ENCODE data around the gene PSME4.

PSME4 gene

GRCh38 chr2:53848062-53848461 lies 122.7 kb downstream of the PSME4 start:
- TF ChIP-seq SIN3A (IDR thresholded peaks at IDR 0.05; ENCODE audit: borderline replicate concordance, insufficient read depth, low read length) (no peak), FOXP2 (optimal IDR thresholded peaks at IDR 0.05; ENCODE audit: borderline replicate concordance, extremely low read depth, extremely low read length, insufficient read depth) (no peak), TAF1 (IDR thresholded peaks at IDR 0.05; ENCODE audit: borderline replicate concordance, insufficient read depth, low read length) (no peak)

GRCh38 chr2:53843595-53843994 lies 127.2 kb downstream of the PSME4 start:
- no peak for TF ChIP-seq POLR2AphosphoS5 (IDR thresholded peaks at IDR 0.05; ENCODE audit: low read depth, low read length)
- TF ChIP-seq FOXP2 (optimal IDR thresholded peaks at IDR 0.05; ENCODE audit: borderline replicate concordance, extremely low read depth, extremely low read length, insufficient read depth) = no peak
- TF ChIP-seq TAF1 (IDR thresholded peaks at IDR 0.05; ENCODE audit: borderline replicate concordance, insufficient read depth, low read length) = no peak
- no peak for TF ChIP-seq SIN3A (IDR thresholded peaks at IDR 0.05; ENCODE audit: borderline replicate concordance, insufficient read depth, low read length)
- no peak for TF ChIP-seq REST (IDR thresholded peaks at IDR 0.05; ENCODE audit: insufficient read depth in 1 of 2, low read depth in 2 of 2, low read length in 2 of 2)

- TF ChIP-seq REST (IDR thresholded peaks at IDR 0.05; ENCODE audit: insufficient read depth in 1 of 2, low read depth in 2 of 2, low read length in 2 of 2) (no peak), FOXP2 (optimal IDR thresholded peaks at IDR 0.05; ENCODE audit: borderline replicate concordance, extremely low read depth, extremely low read length, insufficient read depth) (no peak), TAF1 (IDR thresholded peaks at IDR 0.05; ENCODE audit: borderline replicate concordance, insufficient read depth, low read length) (no peak), SIN3A (IDR thresholded peaks at IDR 0.05; ENCODE audit: borderline replicate concordance, insufficient read depth, low read length) (no peak)
Observed at GRCh38 chr2:53842891-53843290, 127.9 kb downstream of the PSME4 start.

- TF ChIP-seq TAF1 (IDR thresholded peaks at IDR 0.05; ENCODE audit: borderline replicate concordance, insufficient read depth, low read length) (no peak), POLR2AphosphoS5 (IDR thresholded peaks at IDR 0.05; ENCODE audit: low read depth, low read length) (no peak), FOXP2 (optimal IDR thresholded peaks at IDR 0.05; ENCODE audit: borderline replicate concordance, extremely low read depth, extremely low read length, insufficient read depth) (no peak), SIN3A (IDR thresholded peaks at IDR 0.05; ENCODE audit: borderline replicate concordance, insufficient read depth, low read length) (no peak), REST (IDR thresholded peaks at IDR 0.05; ENCODE audit: insufficient read depth in 1 of 2, low read depth in 2 of 2, low read length in 2 of 2) (no peak)
Observed at GRCh38 chr2:53840580-53840979, 130.2 kb downstream of the PSME4 start.

- no peak for TF ChIP-seq POLR2AphosphoS5 (IDR thresholded peaks at IDR 0.05; ENCODE audit: low read depth, low read length)
- TF ChIP-seq FOXP2 (optimal IDR thresholded peaks at IDR 0.05; ENCODE audit: borderline replicate concordance, extremely low read depth, extremely low read length, insufficient read depth) = no peak
- TF ChIP-seq SIN3A (IDR thresholded peaks at IDR 0.05; ENCODE audit: borderline replicate concordance, insufficient read depth, low read length) = no peak
- no peak for TF ChIP-seq REST (IDR thresholded peaks at IDR 0.05; ENCODE audit: insufficient read depth in 1 of 2, low read depth in 2 of 2, low read length in 2 of 2)
- no peak for TF ChIP-seq TAF1 (IDR thresholded peaks at IDR 0.05; ENCODE audit: borderline replicate concordance, insufficient read depth, low read length)
Observed at GRCh38 chr2:53829273-53829979, 141.4 kb downstream of the PSME4 start.

All from PFSK-1 (cell line).